Endothelial cell of umbilical vein (primary cell): ENCODE data around the gene SLC11A2. TPM values are rescaled to one million over a fixed set of nuclear protein-coding genes. Genes with fewer than 3 reads are reported as not detected.
"Not testable (repeated sequence)": the region's sequence is repeated elsewhere in the genome, so short reads cannot be mapped to it uniquely, and the experiment has no call there.

Source experiments
- BruUV-seq: library from RNA; stranded (reverse); fragments of 400-500 nt; replicated peaks from 2 replicates; lab custom pipeline; 2021; lab: Mats Ljungman, UMichigan
- CTCF ChIA-PET: fragments of 300-600, 350-600 bp; sonication (Branson Sonifier 250); formaldehyde crosslinking; loops from one replicate; lab custom pipeline; 2021; ENCODE audit warnings: antibody characterized with exemption, inconsistent platforms; lab: Charles Lee
- POLR2A ChIA-PET: fragments of 300-600, 350-600 bp; sonication (Branson Sonifier 250); formaldehyde crosslinking; loops from one replicate; lab custom pipeline; 2021; ENCODE audit warnings: antibody characterized with exemption, inconsistent platforms; lab: Charles Lee
- DNase-seq: peaks from one replicate; pipeline ENCODE4 v3.0.0-alpha.2; 2011; ENCODE audit warnings: low read depth, low spot score
- FAIRE-seq: peaks from 2 replicates; lab custom pipeline; 2011; peaks lifted over from hg19 to GRCh38; lab: Jason Lieb, UNC
- H2AFZ ChIP-seq: 2 replicates; pipeline ENCODE4 v1.6.0; 2012; ENCODE audit warnings: low read depth, low read length, control low read depth, inconsistent platforms
- H3K27ac ChIP-seq: 2 replicates; pipeline ENCODE4 v1.5.1; 2011; ENCODE audit warnings: low read depth, mild to moderate bottlenecking, control low read depth, low read length, moderate library complexity; ENCODE audit not compliant: insufficient read depth
- H3K27me3 ChIP-seq, 2 experiments: 2 replicates each; pipeline versions ENCODE4 v1.6.0 to v1.6.1; 2011; ENCODE audit warnings: low read length in 2 of 2, mixed read lengths in 1 of 2; ENCODE audit not compliant: control insufficient read depth in 2 of 2, insufficient read depth in 2 of 2
- H3K36me3 ChIP-seq, 2 experiments: 2 replicates in 1 of 2; 3 replicates in 1 of 2; pipeline ENCODE4 v1.5.1; 2011; ENCODE audit warnings: low read length in 2 of 2, mild to moderate bottlenecking in 1 of 2, moderate library complexity in 1 of 2; ENCODE audit not compliant: control insufficient read depth in 2 of 2, insufficient read depth in 2 of 2; ENCODE audit errors: extremely low read depth in 1 of 2
- H3K4me1 ChIP-seq: 3 replicates; pipeline ENCODE4 v1.5.1; 2011; ENCODE audit warnings: mild to moderate bottlenecking, low read length; ENCODE audit not compliant: control insufficient read depth, insufficient read depth; ENCODE audit errors: extremely low read depth
- H3K4me2 ChIP-seq: 2 replicates; pipeline ENCODE4 v1.6.1; 2011; ENCODE audit warnings: low read length, control low read depth, mixed read lengths; ENCODE audit not compliant: insufficient read depth
- H3K4me3 ChIP-seq, 3 experiments: fragments of 200-600 bp in 1 of 3; sonication (generic), shearing (Covaris generic) in 1 of 3; replicated peaks in 1 of 3; 2 replicates each; pipeline ENCODE4 v1.5.1; 2011 to 2016; ENCODE audit warnings: control low read depth in 3 of 3, low read length in 3 of 3, mild to moderate bottlenecking in 2 of 3, inconsistent platforms in 1 of 3, low read depth in 1 of 3, moderate library complexity in 1 of 3; ENCODE audit not compliant: insufficient read depth in 1 of 3
- H3K79me2 ChIP-seq: 2 replicates; pipeline ENCODE4 v1.6.0; 2012; ENCODE audit warnings: low read length, inconsistent platforms; ENCODE audit not compliant: control insufficient read depth, insufficient read depth
- H3K9ac ChIP-seq: replicated peaks from 2 replicates; pipeline ENCODE3; 2011; ENCODE audit warnings: low read length, control low read depth; ENCODE audit not compliant: insufficient read depth; ENCODE audit errors: extremely low read depth
- H3K9me1 ChIP-seq: replicated peaks from 3 replicates; pipeline ENCODE4 v1.6.0; 2011; ENCODE audit warnings: mild to moderate bottlenecking, low read length; ENCODE audit not compliant: control insufficient read depth, insufficient read depth; ENCODE audit errors: extremely low read depth
- H3K9me3 ChIP-seq: replicated peaks from 2 replicates; pipeline ENCODE4 v1.5.1; 2012; ENCODE audit warnings: low read length, inconsistent platforms; ENCODE audit not compliant: control insufficient read depth, insufficient read depth
- H4K20me1 ChIP-seq: replicated peaks from 2 replicates; pipeline ENCODE3; 2011; ENCODE audit warnings: mild to moderate bottlenecking, low read length; ENCODE audit not compliant: control insufficient read depth, insufficient read depth; ENCODE audit errors: extremely low read depth
- FOS ChIP-seq: IDR thresholded peaks from 2 replicates; pipeline ENCODE4 v1.6.1; 2011; ENCODE audit warnings: mild to moderate bottlenecking, low read length, moderate library complexity, borderline replicate concordance; ENCODE audit not compliant: insufficient read depth
- GATA2 ChIP-seq: IDR thresholded peaks from 2 replicates; pipeline ENCODE4 v1.7.0; 2011; ENCODE audit warnings: low read depth, mild to moderate bottlenecking, moderate library complexity, mixed read lengths, low read length; ENCODE audit not compliant: insufficient read length, insufficient read depth
- JUN ChIP-seq: IDR thresholded peaks from 2 replicates; pipeline ENCODE4 v1.6.1; 2011; ENCODE audit warnings: borderline replicate concordance, low read depth; ENCODE audit not compliant: insufficient read length, insufficient read depth
- MAX ChIP-seq: IDR thresholded peaks from 2 replicates; pipeline ENCODE4 v1.6.1; 2011; ENCODE audit not compliant: insufficient read depth, insufficient read length
- MYC ChIP-seq: IDR thresholded peaks from one replicate; pipeline ENCODE4 v1.6.1; 2011; ENCODE audit warnings: mild to moderate bottlenecking, low read depth, low read length
- POLR2A ChIP-seq: IDR thresholded peaks from 2 replicates; pipeline ENCODE4 v1.6.1; 2012; ENCODE audit warnings: low read depth, mild to moderate bottlenecking, control low read depth, low read length
- POLR2AphosphoS5 ChIP-seq: IDR thresholded peaks from 2 replicates; pipeline ENCODE4 v1.6.1; 2012; ENCODE audit warnings: low read depth, mild to moderate bottlenecking, control low read depth, low read length, moderate library complexity; ENCODE audit not compliant: insufficient read depth
- dilution Hi-C: fragments of 300-500 bp; cut with MboI; formaldehyde crosslinking; loops from one replicate; pipeline ENCODE4 v1.15.0; 2019; ENCODE audit warnings: low sequenced_read_pairs; ENCODE audit not compliant: extremely low pct_ligation_motif_present
- intact Hi-C: fragments of 100-400 bp; cut with micrococcal nuclease; formaldehyde crosslinking; loops from one replicate; pipeline ENCODE4 v1.10.0; 2022
- polyA plus RNA-seq, 4 experiments: library from polyadenylated mRNA; depleted of rRNA in 3 of 4; stranded (reverse) in 3 of 4; unstranded in 1 of 4; fragments of >200 nt; gene quantifications; 2 replicates each; pipeline versions ENCODE4 v1.2.1 to v1.2.3, GENCODE V29; 2011 to 2012; ENCODE audit warnings: missing spikeins in 1 of 4
- total RNA-seq: library from RNA; stranded (reverse); gene quantifications from 2 replicates; pipeline ENCODE4 v1.2.3, GENCODE V29; 2021
- TF ChIP-seq, protein P1 (sequence below), 2 donors: IDR thresholded peaks; 1 replicate in 1 of 2; 2 replicates in 1 of 2; pipeline ENCODE4 v1.5.1; 2011; ENCODE audit warnings: low read length in 2 of 2, mild to moderate bottlenecking in 2 of 2, moderate library complexity in 2 of 2, control low read depth in 1 of 2, inconsistent platforms in 1 of 2, low read depth in 1 of 2; ENCODE audit not compliant: insufficient read depth in 1 of 2; ENCODE audit errors: extremely low read depth in 1 of 2

The SLC11A2 gene
- total and polyA plus RNA-seq, 2 donors (not counting 3 experiments of a cell fraction or from before 2014, with no cell fraction given), result 47.5 to 56.4 TPM

DNA sequence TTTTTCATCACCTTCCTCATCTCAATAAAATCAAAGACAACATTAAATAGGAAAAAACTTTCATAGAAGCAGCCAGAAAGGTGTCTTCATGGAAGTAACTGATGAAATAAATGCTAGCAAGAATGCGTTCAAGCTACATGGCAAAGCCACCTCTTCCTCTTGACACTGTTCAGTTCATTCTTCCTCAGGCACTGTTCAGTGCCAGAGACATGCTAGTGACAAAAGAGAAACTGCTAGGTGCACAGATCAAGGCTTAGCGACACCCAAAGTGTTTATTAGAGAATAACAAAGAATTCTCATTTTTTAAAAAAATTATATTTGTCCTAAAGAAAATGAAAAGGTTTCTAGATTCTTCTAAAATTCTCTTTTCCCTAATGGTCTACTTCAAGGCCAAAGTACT lies 7.2 kb downstream of the SLC11A2 start:
- no peaks in the 10 kb centered on the region for H4K20me1 ChIP-seq
- no peaks in the 10 kb centered on the region for H3K27me3 ChIP-seq
- H3K9ac ChIP-seq, result no peak overlapping the region
- H3K4me3 ChIP-seq, result no peak overlapping the region
- ChIA-PET POLR2A (no interaction called here), CTCF (interaction anchor here (1.1 kb wide), 1 partner anchor 32 kb away, joined by 3 read pairs; no protein-coding TSS in a partner anchor)
- dilution Hi-C loops (no loop called here), intact Hi-C loops (no loop called here)
- peaks cover 3% of the 10 kb centered on the region for H3K4me1 ChIP-seq
- H3K9me1 ChIP-seq, result no peaks in the 10 kb centered on the region
- H3K27ac ChIP-seq, result no peak overlapping the region
- H3K9me3 ChIP-seq, result no peaks in the 10 kb centered on the region
- TF ChIP-seq JUN (no peak), POLR2A (no peak), FOS (no peak), MAX (no peak), GATA2 (no peak), POLR2AphosphoS5 (no peak), MYC (no peak)
- H2AFZ ChIP-seq, result no peak overlapping the region
- peaks cover 57% of the 10 kb centered on the region for H3K79me2 ChIP-seq
- DNase-seq, result no peak
- no peak overlapping the region for H3K4me2 ChIP-seq
- BruUV-seq, result no TSS peak
- no peaks in the 10 kb centered on the region for H3K36me3 ChIP-seq
- FAIRE-seq, result no peak

GRCh38 chr12:51017452-51017851 lies 8.7 kb downstream of the SLC11A2 start:
- H3K27ac ChIP-seq, result no peak overlapping the region
- H4K20me1 ChIP-seq, result no peaks in the 10 kb centered on the region
- H2AFZ ChIP-seq, result no peak overlapping the region
- no peak overlapping the region for H3K4me2 ChIP-seq
- H3K9me3 ChIP-seq, result no peaks in the 10 kb centered on the region
- no peak overlapping the region for H3K9ac ChIP-seq
- CTCF ChIA-PET, result interaction anchor here (1.0 kb wide), 1 partner anchor 9 kb away, joined by 5 read pairs; the partner anchor contains the start of gene SLC11A2
- DNase-seq (no peak), FAIRE-seq (no peak)
- H3K36me3 ChIP-seq, result no peaks in the 10 kb centered on the region
- no TSS peak for BruUV-seq
- H3K4me3 ChIP-seq, result no peak overlapping the region
- dilution Hi-C loops, result no loop called here
- H3K9me1 ChIP-seq, result no peaks in the 10 kb centered on the region
- TF ChIP-seq, protein P1, sequence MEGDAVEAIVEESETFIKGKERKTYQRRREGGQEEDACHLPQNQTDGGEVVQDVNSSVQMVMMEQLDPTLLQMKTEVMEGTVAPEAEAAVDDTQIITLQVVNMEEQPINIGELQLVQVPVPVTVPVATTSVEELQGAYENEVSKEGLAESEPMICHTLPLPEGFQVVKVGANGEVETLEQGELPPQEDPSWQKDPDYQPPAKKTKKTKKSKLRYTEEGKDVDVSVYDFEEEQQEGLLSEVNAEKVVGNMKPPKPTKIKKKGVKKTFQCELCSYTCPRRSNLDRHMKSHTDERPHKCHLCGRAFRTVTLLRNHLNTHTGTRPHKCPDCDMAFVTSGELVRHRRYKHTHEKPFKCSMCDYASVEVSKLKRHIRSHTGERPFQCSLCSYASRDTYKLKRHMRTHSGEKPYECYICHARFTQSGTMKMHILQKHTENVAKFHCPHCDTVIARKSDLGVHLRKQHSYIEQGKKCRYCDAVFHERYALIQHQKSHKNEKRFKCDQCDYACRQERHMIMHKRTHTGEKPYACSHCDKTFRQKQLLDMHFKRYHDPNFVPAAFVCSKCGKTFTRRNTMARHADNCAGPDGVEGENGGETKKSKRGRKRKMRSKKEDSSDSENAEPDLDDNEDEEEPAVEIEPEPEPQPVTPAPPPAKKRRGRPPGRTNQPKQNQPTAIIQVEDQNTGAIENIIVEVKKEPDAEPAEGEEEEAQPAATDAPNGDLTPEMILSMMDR (IDR thresholded peaks at IDR 0.05; ENCODE audit: extremely low read depth in 1 of 2, insufficient read depth in 1 of 2, low read depth in 1 of 2, low read length in 2 of 2), result no peak
- no peaks in the 10 kb centered on the region for H3K4me1 ChIP-seq
- H3K79me2 ChIP-seq, result peaks cover 48% of the 10 kb centered on the region
- no peaks in the 10 kb centered on the region for H3K27me3 ChIP-seq
- intact Hi-C loops, result no loop called here
- POLR2A ChIA-PET, result no interaction called here

- FAIRE-seq, H3K4me2 ChIP-seq, intact Hi-C loops, CTCF ChIA-PET, H3K9me1 ChIP-seq, H3K27ac ChIP-seq, BruUV-seq, DNase-seq, H4K20me1 ChIP-seq, H2AFZ ChIP-seq, dilution Hi-C loops, H3K27me3 ChIP-seq, H3K4me3 ChIP-seq, H3K36me3 ChIP-seq, H3K9me3 ChIP-seq, POLR2A ChIA-PET, H3K9ac ChIP-seq, H3K4me1 ChIP-seq: not testable (repeated sequence)
- peaks cover 34% of the 10 kb centered on the region for H3K79me2 ChIP-seq
Observed at GRCh38 chr12:51014467-51014866, 11.7 kb downstream of the SLC11A2 start.
